ENCODE measurements around the gene DNAJA4.

The DNAJA4 gene

GRCh38 chr15:78282324-78282723 is 18.0 kb downstream of the DNAJA4 start:
- no peak for DNase-seq

GRCh38 chr15:78284758-78285157 is 20.4 kb downstream of the DNAJA4 start:
- DNase-seq, result no peak

- no peak for DNase-seq
Observed at GRCh38 chr15:78290222-78290621, 25.9 kb downstream of the DNAJA4 start.

DNA sequence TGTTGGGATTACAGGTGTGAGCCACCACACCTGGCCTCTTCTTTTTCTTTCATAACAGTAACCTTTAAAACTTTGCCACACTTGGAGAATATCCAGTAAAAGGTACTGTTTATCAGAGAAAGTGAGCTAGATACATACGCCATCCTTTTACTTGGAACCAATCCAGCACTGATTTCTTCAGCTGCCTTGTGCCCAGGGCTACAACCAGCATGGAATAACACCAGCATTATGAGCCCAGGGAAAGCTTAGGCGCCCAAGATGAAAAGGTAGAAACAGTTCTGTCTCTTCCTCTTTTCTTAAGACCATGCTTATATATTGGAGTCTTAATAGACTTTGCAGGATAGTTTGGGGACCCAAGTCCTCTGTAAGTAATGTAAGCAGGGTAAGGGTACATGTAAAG is 26.7 kb downstream of the DNAJA4 start:
- DNase-seq, result no peak

DNA sequence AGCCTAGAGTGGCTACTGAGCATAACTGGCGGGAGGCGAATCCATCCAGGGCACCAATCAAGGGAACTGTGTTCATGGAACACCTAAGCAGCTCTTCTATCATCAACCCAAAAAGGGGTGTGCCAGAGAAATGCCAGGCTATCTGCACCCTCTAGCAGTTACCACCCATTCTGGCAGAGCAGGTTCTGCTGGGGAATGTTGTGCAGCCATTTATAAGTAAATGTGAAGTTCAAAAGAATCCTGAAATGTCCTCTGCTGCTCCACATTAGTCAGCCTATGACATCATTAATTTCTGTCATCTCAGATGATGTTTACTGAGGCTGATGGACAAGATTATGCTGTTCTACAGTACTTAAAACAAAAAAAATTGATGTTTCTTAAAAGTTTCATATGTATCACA is 27.3 kb downstream of the DNAJA4 start:
- no peak for DNase-seq

GRCh38 chr15:78292219-78292618 is 27.9 kb downstream of the DNAJA4 start:
- DNase-seq, result no peak

DNA sequence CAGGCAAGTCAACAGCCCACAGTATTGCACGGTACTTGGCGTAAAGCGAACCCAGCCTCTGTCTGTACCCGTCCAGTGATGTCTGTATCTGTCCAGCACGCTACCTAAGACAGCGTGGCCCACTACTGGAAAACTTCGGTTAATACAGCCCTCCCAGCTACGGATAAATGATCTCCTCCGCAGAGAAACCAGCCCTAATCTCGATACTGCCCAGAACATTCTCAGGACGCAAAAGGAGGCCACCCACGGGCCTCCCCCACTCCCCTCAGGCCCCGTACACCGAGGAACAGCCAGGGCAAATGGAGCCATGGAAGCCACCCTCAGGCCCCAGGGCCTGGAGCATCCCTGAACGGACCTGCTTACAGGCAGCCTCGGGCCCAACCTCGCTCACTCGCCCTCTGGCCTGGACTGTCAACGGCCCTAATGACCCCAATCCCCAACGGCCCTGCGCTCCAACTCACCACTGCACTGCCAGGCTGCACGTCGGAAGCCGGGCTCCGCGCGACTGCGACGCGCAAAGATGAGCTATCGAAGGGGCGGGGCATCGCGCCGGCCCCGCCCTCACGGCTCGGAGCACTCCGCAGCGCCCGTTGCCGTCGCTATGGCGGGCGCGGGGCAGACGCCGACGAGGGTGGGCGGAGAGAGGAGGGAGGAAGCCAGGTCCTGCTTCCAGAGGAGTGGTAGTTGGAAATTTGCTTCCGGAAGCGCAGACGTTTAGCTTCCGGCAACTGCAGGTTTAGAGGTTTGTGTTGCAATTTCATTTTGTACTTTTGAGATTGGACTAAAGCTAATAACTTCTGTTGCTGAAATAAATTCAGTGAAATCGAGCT is 35.0 kb downstream of the DNAJA4 start, which contains the start of gene SKIC8:
Gene SKIC8, minus strand, starts transcription at position 509 of the 830 bp plus-strand sequence. CDS start 3,923 bp downstream, outside the sequence.
- peak; percentile 91 for DNase-seq

DNA sequence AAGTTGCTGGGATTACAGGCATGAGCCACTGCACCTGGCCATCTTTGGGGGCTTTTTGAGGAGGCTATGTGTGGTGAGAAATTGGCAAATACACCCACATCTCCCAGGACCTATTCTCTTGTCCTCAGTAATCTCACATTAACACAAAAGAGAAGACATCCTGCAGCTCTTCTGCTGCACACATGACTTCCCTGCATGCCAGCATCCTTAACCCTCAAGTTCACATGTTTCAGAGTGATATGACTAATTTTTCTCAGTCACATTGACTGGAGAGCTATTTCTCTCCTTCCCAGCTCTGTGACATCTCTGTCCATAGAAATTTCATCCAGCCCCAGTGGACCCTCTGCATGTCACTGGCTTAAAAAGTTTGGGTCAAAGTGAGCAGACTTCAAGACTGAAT is 37.0 kb downstream of the DNAJA4 start:
- DNase-seq, result no peak

- DNase-seq, result no peak
Observed at GRCh38 chr15:78301828-78302227, 37.5 kb downstream of the DNAJA4 start.

GRCh38 chr15:78302579-78303312 is 38.4 kb downstream of the DNAJA4 start:
- DNase-seq, result no peak

DNA sequence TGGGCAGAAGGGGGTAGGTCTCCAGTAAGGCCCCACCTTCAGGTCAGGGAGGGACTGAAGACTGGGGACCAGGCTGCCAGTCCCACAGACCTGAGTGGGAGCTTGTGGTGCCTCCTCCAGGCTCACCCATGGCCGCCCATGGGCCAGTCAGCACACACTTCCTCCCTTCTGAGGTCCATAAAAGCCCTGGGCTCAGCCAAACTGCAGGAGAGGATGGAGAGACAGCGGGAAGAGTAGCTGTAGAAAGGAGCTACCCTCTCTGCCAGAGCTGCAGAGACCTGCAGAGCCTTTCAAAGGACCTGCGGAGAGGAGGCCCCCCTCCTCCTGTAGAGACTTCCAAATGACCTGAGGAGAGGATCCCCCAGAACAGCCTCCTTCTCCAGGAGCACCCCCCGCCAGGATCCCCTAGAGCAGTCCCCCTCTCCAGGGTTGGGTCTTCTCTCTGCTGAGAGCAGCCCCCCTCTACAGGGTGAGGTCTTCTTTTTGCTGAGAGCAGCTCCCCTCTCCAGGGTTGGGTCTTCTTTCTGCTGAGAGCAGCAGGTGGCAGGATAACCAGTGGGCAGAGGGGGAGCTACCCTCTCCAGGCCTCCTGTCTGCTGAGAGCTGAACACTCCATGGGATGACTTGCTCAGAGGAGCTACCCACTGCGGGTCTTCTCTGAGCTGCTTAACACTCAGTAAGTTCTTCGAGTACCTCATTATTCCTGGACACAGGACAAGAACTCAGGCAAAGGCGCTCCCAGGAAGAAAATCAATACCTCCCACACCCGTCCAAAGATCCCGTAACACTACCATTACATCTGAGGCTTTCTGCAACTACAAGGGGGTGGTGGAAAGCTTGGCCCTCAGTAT is 40.1 kb downstream of the DNAJA4 start:
- no peak for DNase-seq

DNA sequence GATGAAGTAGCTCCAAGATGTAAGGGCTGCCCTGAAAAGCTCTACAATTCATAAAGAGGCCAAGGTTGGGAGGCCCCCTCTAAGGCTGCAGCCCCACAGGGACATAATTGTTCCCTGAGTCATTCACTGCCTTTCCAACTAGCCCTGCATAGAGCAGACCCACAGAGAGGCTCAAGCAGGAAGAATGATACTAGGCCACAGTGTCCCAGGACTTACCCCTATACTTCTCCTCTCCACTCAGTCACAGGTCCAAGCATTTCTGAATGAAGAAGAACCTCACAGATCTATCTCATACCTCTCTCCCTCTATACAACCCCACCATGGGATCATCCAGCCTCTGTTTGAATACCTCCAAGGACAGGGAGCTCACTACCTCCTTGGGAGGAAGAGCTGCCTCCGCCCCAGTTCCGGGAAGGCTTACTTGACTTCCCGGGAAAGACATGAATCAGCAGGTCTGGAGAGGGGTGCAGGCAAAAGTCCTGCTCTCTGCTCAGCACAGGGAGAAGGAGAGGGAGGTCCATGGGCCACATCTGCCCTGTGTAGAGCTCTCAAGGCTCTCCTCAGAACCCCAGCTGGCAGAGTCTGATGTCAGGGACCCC is 41.9 kb downstream of the DNAJA4 start:
- no peak for DNase-seq

DNA sequence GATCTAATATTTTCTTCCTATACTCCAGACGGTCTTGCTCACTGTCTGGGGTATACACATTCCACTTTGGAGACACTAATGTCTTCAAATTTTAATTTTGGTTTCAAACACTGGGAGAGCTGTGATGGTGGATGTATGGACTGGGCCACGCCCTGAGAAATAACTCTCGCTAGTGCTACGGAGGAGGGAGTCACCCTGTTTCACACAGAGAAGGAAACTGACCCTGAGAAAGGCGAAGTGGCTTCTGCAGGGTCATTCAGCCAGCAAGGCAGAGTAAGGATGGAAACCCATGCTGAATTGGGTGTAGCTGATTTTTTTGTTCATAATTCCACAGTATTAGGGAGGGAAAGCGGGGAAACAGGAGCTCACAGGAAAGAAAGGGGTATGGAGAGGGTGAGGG is 43.6 kb downstream of the DNAJA4 start:
- DNase-seq, result no peak

GRCh38 chr15:78308422-78309032 is 44.2 kb downstream of the DNAJA4 start:
- peak; percentile 48 for DNase-seq

DNA sequence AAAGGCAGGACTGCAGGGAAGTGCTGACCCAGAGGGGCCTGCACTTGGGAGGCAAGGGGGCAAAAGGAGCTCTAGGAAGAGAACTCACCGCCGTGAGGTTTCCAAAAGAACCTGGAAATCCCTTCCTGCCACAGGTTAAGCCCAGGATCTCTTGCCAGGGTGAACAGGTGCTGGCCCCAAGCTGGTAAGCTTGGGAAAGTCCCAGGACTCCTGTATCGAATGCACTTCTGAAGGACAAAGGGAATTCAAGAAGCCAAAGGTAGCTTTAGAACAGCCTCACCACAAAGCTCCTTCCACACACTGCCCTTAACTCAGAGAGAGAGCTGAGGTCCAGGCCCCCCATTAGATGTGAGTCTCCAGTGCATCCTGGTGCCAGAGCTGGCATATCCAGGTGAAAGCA is 46.9 kb downstream of the DNAJA4 start:
- DNase-seq, result no peak

DNA sequence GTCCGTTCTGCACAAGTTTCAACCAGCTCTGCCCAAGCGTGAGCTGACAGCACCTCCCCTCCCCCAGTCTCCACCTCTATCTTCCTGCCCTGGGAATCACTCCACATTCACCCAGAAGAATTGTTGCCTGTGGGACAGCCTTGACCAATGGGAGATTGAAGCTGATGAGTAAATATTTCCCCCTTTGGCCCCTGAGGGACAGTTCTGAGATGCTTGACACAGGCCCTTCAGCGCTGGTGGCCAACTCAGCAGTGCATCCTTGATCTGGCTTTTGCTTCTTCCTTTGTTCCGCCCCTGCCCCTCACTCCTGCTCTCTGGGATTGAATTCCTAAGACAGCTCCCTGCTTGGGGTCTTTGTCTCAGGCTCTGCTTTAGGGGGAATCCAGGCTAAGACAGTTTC is 48.2 kb downstream of the DNAJA4 start:
- no peak for DNase-seq

- DNase-seq, result no peak
Observed at GRCh38 chr15:78312957-78313356, 48.6 kb downstream of the DNAJA4 start.

DNA sequence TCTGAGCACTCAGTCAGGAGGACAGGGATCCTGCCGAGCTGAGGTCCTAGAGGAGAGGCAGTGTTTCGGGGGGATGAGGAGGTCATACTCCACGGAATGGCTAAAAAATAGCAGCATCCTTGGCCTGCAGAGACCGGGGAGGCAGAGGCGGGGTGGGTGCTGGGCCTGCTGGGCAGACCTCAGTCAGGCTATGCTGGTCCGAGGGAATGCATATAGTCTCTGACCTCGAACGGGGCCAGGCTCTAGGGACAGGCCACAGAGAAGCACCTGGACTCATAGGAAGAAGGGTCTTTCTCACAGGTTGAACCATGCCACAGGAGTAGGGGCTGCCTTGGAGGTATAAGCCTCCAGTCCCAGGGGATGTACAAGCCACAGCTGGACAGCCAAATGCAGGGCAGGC is 49.0 kb downstream of the DNAJA4 start:
- no peak for DNase-seq

GRCh38 chr15:78314181-78314581 is 49.8 kb downstream of the DNAJA4 start:
- DNase-seq, result no peak

- DNase-seq, result no peak
Observed at GRCh38 chr15:78315686-78316282, 51.4 kb downstream of the DNAJA4 start.

GRCh38 chr15:78316283-78317083 is 52.1 kb downstream of the DNAJA4 start:
- DNase-seq, result no peak

Measured in stimulated activated CD4-positive, alpha-beta T cell treated with anti-CD3 and anti-CD28 coated beads, Interleukin-4, amount 100 ng/mL, for 1 hour (primary cell).